ENCODE measurements around the gene MYO1G. TPM values are rescaled to one million over a fixed set of nuclear protein-coding genes. Genes with fewer than 3 reads are reported as not detected.
A peak's percentile ranks its signal among the peaks of the same experiment; 100 is the strongest.

MYO1G gene
- total RNA-seq, 1 experiment from 2014 or later = 0.41 TPM

GRCh38 chr7:44964384-44964830 lies 14.4 kb downstream of the MYO1G start:
- Histone ChIP-seq H3K27ac (ENCODE audit: low read length) (no peak overlapping the region), H3K27me3 (ENCODE audit: control insufficient read depth, insufficient read depth, low read length) (no peaks in the 10 kb centered on the region), H3K36me3 (ENCODE audit: control insufficient read depth, insufficient read depth, low read length) (no peaks in the 10 kb centered on the region), H3K4me1 (ENCODE audit: control insufficient read depth, insufficient read depth, low read length) (peaks cover 3% of the 10 kb centered on the region; the same call in 1 of the 2 replicates), H3K4me3 (ENCODE audit: low read depth in 2 of 2, low read length in 2 of 2) (no peak overlapping the region), H3K9me3 (ENCODE audit: control insufficient read depth, insufficient read depth, low read depth, low read length) (no peaks in the 10 kb centered on the region)
- POLR2A ChIA-PET = interaction anchor here (0.5 to 0.7 kb wide), 2 partner anchors 15 to 78 kb away, joined by 3 to 5 read pairs; no protein-coding TSS in a partner anchor
- CTCF ChIA-PET = interaction anchor here (1.3 kb wide), 1 partner anchor 107 kb away, joined by 6 read pairs; no protein-coding TSS in a partner anchor
- TF ChIP-seq CTCF (IDR thresholded peaks at IDR 0.05) (peak; percentile 84), TCF7L2 (IDR thresholded peaks at IDR 0.05; ENCODE audit: low read depth, low read length) (no peak)
- intact Hi-C loops (cut with micrococcal nuclease; ENCODE audit: unreplicated experiment) = loop anchor here (5.0 kb wide), 1 partner anchor 107 kb away; no protein-coding TSS in a partner anchor
- DNase-seq (ENCODE audit: low read depth, low spot score) = no peak
- in situ Hi-C loops (cut with HindIII; ENCODE audit: low pct_unique_long_range_greater_than_20kb, low sequenced_read_pairs) = no loop called here
- ATAC-seq = peak; percentile 59; the same call in 1 of the 2 replicates
- no TSS peak for BruUV-seq (replicated peaks)

GRCh38 chr7:44963364-44964290 lies 15.2 kb downstream of the MYO1G start:
- ChIA-PET POLR2A (interaction anchor here (0.7 kb wide), 1 partner anchor 15 kb away, joined by 3 read pairs; no protein-coding TSS in a partner anchor), CTCF (interaction anchor here (0.6 to 1.3 kb wide), 4 partner anchors 9 to 107 kb away, joined by 3 to 6 read pairs (median 5); no protein-coding TSS in a partner anchor)
- H3K4me1 ChIP-seq (ENCODE audit: control insufficient read depth, insufficient read depth, low read length) = peaks cover 3% of the 10 kb centered on the region; the same call in 1 of the 2 replicates
- no peaks in the 10 kb centered on the region for H3K9me3 ChIP-seq (ENCODE audit: control insufficient read depth, insufficient read depth, low read depth, low read length)
- H3K27ac ChIP-seq (ENCODE audit: low read length) = no peak overlapping the region
- no peak for DNase-seq (ENCODE audit: low read depth, low spot score)
- in situ Hi-C loops (cut with HindIII; ENCODE audit: low pct_unique_long_range_greater_than_20kb, low sequenced_read_pairs) = no loop called here
- H3K27me3 ChIP-seq (ENCODE audit: control insufficient read depth, insufficient read depth, low read length) = no peaks in the 10 kb centered on the region
- TF ChIP-seq CTCF (IDR thresholded peaks at IDR 0.05) (no peak), SIN3A (IDR thresholded peaks at IDR 0.05; ENCODE audit: borderline replicate concordance, insufficient read depth, low read depth, low read length) (no peak), TCF7L2 (IDR thresholded peaks at IDR 0.05; ENCODE audit: low read depth, low read length) (no peak), REST (IDR thresholded peaks at IDR 0.05; ENCODE audit: insufficient read depth in 1 of 2, low read depth in 2 of 2, low read length in 1 of 2) (no peak), POLR2AphosphoS5 (IDR thresholded peaks at IDR 0.05; ENCODE audit: low read depth, low read length) (no peak)
- no peak for ATAC-seq
- no peak overlapping the region for H3K4me3 ChIP-seq (ENCODE audit: low read depth in 2 of 2, low read length in 2 of 2)
- BruUV-seq (replicated peaks) = no TSS peak
- intact Hi-C loops (cut with micrococcal nuclease; ENCODE audit: unreplicated experiment) = loop anchor here (5.0 kb wide), 1 partner anchor 106 kb away; no protein-coding TSS in a partner anchor
- no peaks in the 10 kb centered on the region for H3K36me3 ChIP-seq (ENCODE audit: control insufficient read depth, insufficient read depth, low read length)
